Liver (tissue), 9 donors: ENCODE measurements around the gene FAM53C. TPM values are rescaled to one million over a fixed set of nuclear protein-coding genes. Genes with fewer than 3 reads are reported as not detected.

Experiments
- DNase-seq: peaks from one replicate; pipeline ENCODE4 v3.0.0-alpha.2; 2017; ENCODE audit warnings: low spot score
- H3K27ac ChIP-seq, 2 donors: one replicate each; pipeline ENCODE4 v1.7.0; 2013; ENCODE audit warnings: inconsistent platforms in 2 of 2, low read length in 2 of 2, control low read depth in 1 of 2, low read depth in 1 of 2, mild to moderate bottlenecking in 1 of 2
- H3K27me3 ChIP-seq, 4 donors: one replicate each; pipeline versions ENCODE4 v1.6.1 to v1.7.0; 2013; ENCODE audit warnings: low read length in 3 of 4, inconsistent platforms in 1 of 4, mild to moderate bottlenecking in 1 of 4, moderate library complexity in 1 of 4; ENCODE audit not compliant: control insufficient read depth in 4 of 4, insufficient read depth in 4 of 4
- H3K36me3 ChIP-seq, 4 donors: one replicate each; pipeline versions ENCODE4 v1.6.1 to v1.7.0; 2013; ENCODE audit warnings: low read length in 3 of 4, mild to moderate bottlenecking in 3 of 4, low read depth in 1 of 4, moderate library complexity in 1 of 4; ENCODE audit not compliant: control insufficient read depth in 4 of 4, insufficient read depth in 3 of 4
- H3K4me1 ChIP-seq, 4 donors: one replicate each; pipeline versions ENCODE4 v1.6.1 to v1.7.0; 2013; ENCODE audit warnings: low read length in 3 of 4, mild to moderate bottlenecking in 3 of 4, moderate library complexity in 1 of 4; ENCODE audit not compliant: control insufficient read depth in 4 of 4, insufficient read depth in 4 of 4
- H3K4me3 ChIP-seq, 3 donors: one replicate each; pipeline versions ENCODE4 v1.6.1 to v1.7.0; 2013; ENCODE audit warnings: low read length in 3 of 3, control low read depth in 1 of 3, low read depth in 1 of 3, mild to moderate bottlenecking in 1 of 3
- H3K9ac ChIP-seq, 2 donors: one replicate each; pipeline ENCODE4 v1.7.0; 2013; ENCODE audit warnings: low read length in 2 of 2, mild to moderate bottlenecking in 2 of 2, moderate library complexity in 2 of 2, control low read depth in 1 of 2, low read depth in 1 of 2
- H3K9me3 ChIP-seq, 4 donors: one replicate each; pipeline versions ENCODE4 v1.6.1 to v1.7.0; 2013; ENCODE audit warnings: low read length in 3 of 4; ENCODE audit not compliant: control insufficient read depth in 4 of 4
- ATF3 ChIP-seq: IDR thresholded peaks from 2 replicates; pipeline ENCODE4 v1.6.1; 2016; ENCODE audit warnings: antibody characterized with exemption
- CTCF ChIP-seq: fragments of 150-350 bp; IDR thresholded peaks from 2 replicates; pipeline ENCODE4 v1.5.1; 2017; ENCODE audit warnings: improper control_type of control experiment, low read depth, low read length; ENCODE audit not compliant: missing input control
- EGR1 ChIP-seq, 2 donors: IDR thresholded peaks; 2 replicates each; pipeline ENCODE4 v1.6.1; 2016 to 2018; ENCODE audit warnings: antibody characterized with exemption in 2 of 2, low read depth in 2 of 2
- FOXA1 ChIP-seq: IDR thresholded peaks from 2 replicates; pipeline ENCODE4 v1.6.1; 2016; ENCODE audit warnings: antibody characterized with exemption
- FOXA2 ChIP-seq: IDR thresholded peaks from 2 replicates; pipeline ENCODE4 v1.6.1; 2016; ENCODE audit warnings: antibody characterized with exemption
- GABPA ChIP-seq, 2 donors: IDR thresholded peaks in 1 of 2; conservative IDR thresholded peaks in 1 of 2; 2 replicates each; pipeline ENCODE4 v1.6.1; 2016; ENCODE audit warnings: antibody characterized with exemption in 2 of 2, mild to moderate bottlenecking in 1 of 2, moderate library complexity in 1 of 2
- HNF4A ChIP-seq, 2 donors: conservative IDR thresholded peaks; 2 replicates each; pipeline ENCODE4 v1.6.1; 2016; ENCODE audit warnings: antibody characterized with exemption in 2 of 2, mild to moderate bottlenecking in 2 of 2
- MAX ChIP-seq: IDR thresholded peaks from 2 replicates; pipeline ENCODE4 v1.6.1; 2016; ENCODE audit warnings: antibody characterized with exemption
- NR2F2 ChIP-seq: IDR thresholded peaks from 2 replicates; pipeline ENCODE4 v1.6.1; 2016; ENCODE audit warnings: antibody characterized with exemption
- RAD21 ChIP-seq, 2 donors: IDR thresholded peaks; 2 replicates each; pipeline ENCODE4 v1.6.1; 2016; ENCODE audit warnings: antibody characterized with exemption in 2 of 2, mild to moderate bottlenecking in 2 of 2
- REST ChIP-seq: IDR thresholded peaks from 2 replicates; pipeline ENCODE4 v1.6.1; 2016; ENCODE audit warnings: antibody characterized with exemption, mild to moderate bottlenecking
- RXRA ChIP-seq, 2 donors: IDR thresholded peaks; 2 replicates each; pipeline ENCODE4 v1.6.1; 2017 to 2018; ENCODE audit warnings: antibody characterized with exemption in 2 of 2, mild to moderate bottlenecking in 1 of 2
- SP1 ChIP-seq: IDR thresholded peaks from 2 replicates; pipeline ENCODE4 v1.6.1; 2018; ENCODE audit warnings: antibody characterized with exemption, mild to moderate bottlenecking
- TAF1 ChIP-seq: conservative IDR thresholded peaks from 2 replicates; pipeline ENCODE4 v1.6.1; 2016; ENCODE audit warnings: antibody characterized with exemption, mild to moderate bottlenecking
- WGBS: extraction: QIAGEN DNeasy Blood & Tissue Kit; methylation state at CpG from one replicate; pipeline ENCODE4 v1.1.7; 2013; 5-methylcytosine and 5-hydroxymethylcytosine counted together
- polyA plus RNA-seq, 2 donors: library from polyadenylated mRNA; stranded (reverse) in 1 of 2; unstranded in 1 of 2; fragments of 200-250 nt in 1 of 2; fragments of >200 nt in 1 of 2; fragmentation: Nextera tagmentation in 1 of 2; extraction: Ambion mirVana in 1 of 2; gene quantifications; one replicate each; pipeline versions ENCODE4 v1.2.1 to v1.2.3, GENCODE V29; 2013 to 2015
- total RNA-seq, 2 donors: library from RNA; depleted of rRNA; stranded (reverse); fragments of >200 nt; gene quantifications; one replicate each; pipeline ENCODE4 v1.2.3, GENCODE V29; 2014
- donor health status: healthy.
- donor health status: healthy.
- donor health status: healthy.
- donor health status: healthy.
- donor health status: healthy.

FAM53C gene
- total and polyA plus RNA-seq, 4 donors = 4.2 to 16.9 (median 8.9) TPM

GRCh38 chr5:138354387-138354786, 16.3 kb downstream of the FAM53C start:
- peak overlapping the region in 1 of 2 donors; percentile 89 for H3K27ac ChIP-seq
- no peaks in the 10 kb centered on the region for H3K9me3 ChIP-seq
- H3K36me3 ChIP-seq = no peaks in the 10 kb centered on the region
- TF ChIP-seq TAF1 = no peak
- no peak for TF ChIP-seq NR2F2
- TF ChIP-seq RAD21 (IDR thresholded peaks at IDR 0.05) = no peak
- TF ChIP-seq REST = no peak
- TF ChIP-seq RXRA (IDR thresholded peaks at IDR 0.05) = no peak
- no peak for TF ChIP-seq GABPA (IDR thresholded peaks at IDR 0.05 in 1 of 2, conservative IDR thresholded peaks at IDR 0.05 in 1 of 2)
- TF ChIP-seq FOXA1 = no peak
- TF ChIP-seq ATF3 = no peak
- no peak for TF ChIP-seq CTCF
- TF ChIP-seq HNF4A (conservative IDR thresholded peaks at IDR 0.05) = no peak
- DNase-seq = no peak
- no peaks in the 10 kb centered on the region for H3K27me3 ChIP-seq
- H3K4me1 ChIP-seq = peaks cover 4 to 20% (median 18%) of the 10 kb centered on the region in 4 donors
- peak overlapping the region in 2 of 3 donors; percentile 90 to 99 for H3K4me3 ChIP-seq
- 37% methylated on average over 5 of the region's 5 CpGs for WGBS
- peak overlapping the region in 1 of 2 donors; percentile 86 for H3K9ac ChIP-seq

GRCh38 chr5:138354926-138355378, 16.9 kb downstream of the FAM53C start:
- H3K4me3 ChIP-seq = peak overlapping the region in 1 of 3 donors; percentile 17

More at GRCh38 chr5:138354926-138355378, 16.9 kb downstream of the FAM53C start:
- peak; percentile 44 for DNase-seq
- H3K9me3 ChIP-seq = no peaks in the 10 kb centered on the region
- 40% methylated on average over 6 of the region's 6 CpGs for WGBS
- peaks cover 4 to 20% (median 18%) of the 10 kb centered on the region in 4 donors for H3K4me1 ChIP-seq
- no peaks in the 10 kb centered on the region for H3K27me3 ChIP-seq
- no peaks in the 10 kb centered on the region for H3K36me3 ChIP-seq
- H3K27ac ChIP-seq = no peak overlapping the region
- TF ChIP-seq ATF3 (no peak), CTCF (no peak), HNF4A (conservative IDR thresholded peaks at IDR 0.05) (no peak), EGR1 (IDR thresholded peaks at IDR 0.05; ENCODE audit: low read depth in 2 of 2) (no peak), MAX (no peak), SP1 (no peak), FOXA2 (no peak), FOXA1 (no peak)
- H3K9ac ChIP-seq = no peak overlapping the region
